T-helper 1 cell (primary cell): ENCODE data around the gene RAB5IF.
"Not testable (repeated sequence)": the region's sequence is repeated elsewhere in the genome, so short reads cannot be mapped to it uniquely, and the experiment has no call there.

ENCODE experiments used
- DNase-seq, 5 donors: peaks; one replicate each; pipeline ENCODE4 v3.0.0-alpha.2; 2012 to 2020

Gene RAB5IF

DNA sequence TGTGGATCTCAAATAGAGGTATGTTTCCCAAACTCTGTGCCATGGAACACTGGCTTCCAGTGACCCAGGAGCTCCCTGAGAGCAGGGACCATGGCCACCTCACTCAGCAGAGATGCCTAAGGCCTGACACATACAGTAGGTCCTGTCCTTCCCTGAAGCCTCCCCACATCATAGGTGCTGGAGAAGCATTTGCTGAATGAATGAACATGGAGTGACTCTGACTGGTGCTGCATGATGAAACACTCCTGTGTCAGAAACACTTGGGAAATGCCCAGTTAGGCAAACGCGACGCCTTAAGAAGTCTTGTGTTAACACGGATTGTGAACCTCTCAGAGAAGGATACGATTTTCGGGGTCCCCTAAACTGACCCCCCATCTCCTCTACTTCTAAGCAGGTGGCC lies 26.1 kb downstream of the RAB5IF start:
- DNase-seq: no peak

DNA sequence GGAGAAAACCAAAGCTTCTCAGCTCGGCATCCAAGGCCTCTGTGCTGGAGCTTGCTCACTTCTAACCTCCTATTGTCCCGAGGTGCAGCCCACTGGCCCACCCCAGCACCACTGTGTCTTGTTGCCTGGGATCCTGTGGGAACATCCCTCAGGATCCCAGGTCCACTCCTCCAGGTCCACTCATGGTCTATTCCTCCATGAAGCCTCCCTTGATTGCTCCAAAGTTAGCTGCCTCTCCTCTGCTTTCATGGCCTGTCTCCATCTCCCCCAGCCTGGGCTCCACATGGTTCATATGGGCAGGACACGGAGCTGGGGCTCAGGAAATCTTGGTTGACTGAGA lies 26.5 kb downstream of the RAB5IF start:
- DNase-seq: no peak

DNA sequence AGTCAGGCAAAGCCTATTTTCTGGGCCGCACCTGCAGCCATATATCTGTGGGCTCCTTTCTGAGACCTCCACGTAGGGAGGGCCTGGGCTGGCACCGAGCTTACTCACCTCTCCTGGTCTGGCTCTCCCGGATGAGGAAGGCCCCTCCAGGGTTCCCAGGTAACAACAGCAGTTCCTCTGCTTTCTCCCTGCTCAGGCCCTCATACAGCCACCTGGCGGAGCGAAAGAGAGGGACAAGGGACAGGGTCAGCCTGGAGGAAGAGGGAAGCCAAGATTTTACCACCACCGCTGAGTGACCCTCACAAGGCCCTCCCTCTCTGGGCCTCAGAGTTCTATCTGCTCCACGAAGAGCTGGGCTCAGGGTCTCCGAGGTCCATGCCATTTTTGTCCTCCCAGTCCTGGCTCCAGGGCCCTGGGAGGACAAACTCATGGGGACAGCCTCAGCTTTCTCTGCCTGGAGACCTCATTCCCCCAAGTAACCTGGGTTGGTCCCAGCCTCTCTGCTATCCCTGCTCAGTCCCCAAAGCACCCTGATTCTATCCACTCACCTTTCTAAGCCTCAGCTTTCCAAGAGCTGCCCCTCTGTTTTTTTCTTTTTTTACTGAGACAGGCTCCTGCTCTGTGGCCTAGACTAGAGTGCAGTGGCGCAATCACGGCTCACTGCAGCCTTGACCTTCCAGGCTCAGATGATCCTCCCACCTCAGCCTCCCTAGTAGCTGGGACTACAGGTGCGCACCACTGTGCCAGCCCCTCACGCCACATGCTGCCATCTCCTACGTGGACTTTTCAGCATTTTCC lies 27.1 kb downstream of the RAB5IF start:
- no peak for DNase-seq

DNA sequence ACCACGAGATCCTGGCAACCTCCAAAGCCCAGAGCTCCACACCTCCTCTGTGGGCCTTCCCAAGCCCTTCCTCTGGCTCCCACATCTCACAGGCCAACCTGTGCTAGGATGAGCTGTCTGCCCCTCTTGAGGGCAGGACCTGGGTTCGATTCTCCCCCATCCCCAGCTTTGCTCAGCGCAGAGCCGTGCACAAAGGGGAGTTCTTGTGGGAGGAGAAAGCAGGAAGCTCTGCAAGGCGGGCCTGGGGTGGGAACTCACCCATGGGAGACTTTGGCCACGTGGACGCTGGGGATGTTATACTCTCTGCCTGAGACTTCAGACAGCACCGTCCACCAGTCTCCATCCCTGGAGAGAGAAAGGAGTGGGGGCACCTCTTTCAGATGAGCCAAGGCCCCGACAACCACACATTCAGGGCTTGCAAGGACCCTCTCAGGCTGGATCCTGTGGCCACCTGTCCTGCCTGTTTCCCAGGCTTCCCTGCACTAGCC lies 27.8 kb downstream of the RAB5IF start:
- DNase-seq: no peak

DNA sequence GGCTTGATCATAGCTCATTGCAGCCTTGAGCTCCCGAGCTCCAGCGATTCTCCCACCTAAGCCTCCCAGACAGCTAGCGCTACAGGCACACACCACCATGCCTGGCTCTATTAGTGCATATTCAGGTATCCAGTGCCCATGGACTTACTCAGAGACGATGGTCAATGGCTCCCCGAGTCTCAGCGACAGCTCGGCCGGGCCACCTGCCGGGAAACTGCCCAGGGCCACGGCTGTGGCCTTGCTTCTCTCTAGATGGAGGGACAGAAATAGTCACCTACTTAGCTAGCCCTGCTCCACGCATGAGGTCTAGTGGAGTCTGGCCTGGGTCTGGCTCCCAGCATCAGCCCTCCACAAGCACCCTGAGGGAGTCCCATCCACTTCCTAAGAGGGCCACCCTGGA lies 28.8 kb downstream of the RAB5IF start:
- DNase-seq: no peak

DNA sequence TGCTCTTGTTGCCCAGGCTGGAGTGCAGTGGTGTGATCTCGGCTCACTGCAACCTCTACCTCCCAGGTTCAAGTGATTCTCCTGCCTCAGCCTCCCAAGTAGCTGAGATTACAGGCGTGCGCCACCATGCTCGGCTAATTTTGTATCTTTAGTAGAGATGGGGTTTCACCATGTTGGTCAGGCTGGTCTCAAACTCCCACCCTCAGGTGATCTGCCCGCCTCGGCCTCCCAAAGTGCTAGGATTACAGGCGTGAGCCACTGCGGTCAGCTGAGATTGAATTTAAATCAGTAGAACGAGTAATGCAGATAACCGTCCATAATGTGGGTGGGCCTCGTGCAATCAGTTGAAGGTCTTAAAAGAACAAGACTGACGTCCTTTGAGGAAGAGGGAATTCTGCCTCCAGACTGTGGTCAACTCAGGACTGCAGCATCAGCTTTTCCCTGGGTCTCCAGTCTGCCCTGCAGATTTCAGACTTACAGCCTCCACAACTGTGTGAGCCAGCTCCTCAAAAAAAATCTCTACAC lies 33.4 kb downstream of the RAB5IF start:
- DNase-seq: not testable (repeated sequence)

DNA sequence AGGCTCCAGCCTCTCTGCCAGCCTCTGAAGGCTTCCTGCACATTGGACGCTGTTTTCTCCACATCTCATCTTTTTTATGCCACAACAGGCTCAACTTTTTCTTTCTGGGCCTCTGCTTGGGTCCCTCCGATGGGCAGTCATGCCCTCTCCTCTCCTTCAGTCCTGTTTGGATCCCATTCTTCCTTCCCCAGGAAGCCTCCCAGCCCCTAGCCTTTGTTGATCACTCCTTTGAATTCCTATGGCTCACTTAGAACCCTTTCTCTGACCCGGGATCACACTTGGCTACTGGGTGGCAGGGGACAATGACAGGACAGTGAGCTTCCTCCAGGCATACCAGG lies 35.9 kb downstream of the RAB5IF start:
- DNase-seq: no peak

DNA sequence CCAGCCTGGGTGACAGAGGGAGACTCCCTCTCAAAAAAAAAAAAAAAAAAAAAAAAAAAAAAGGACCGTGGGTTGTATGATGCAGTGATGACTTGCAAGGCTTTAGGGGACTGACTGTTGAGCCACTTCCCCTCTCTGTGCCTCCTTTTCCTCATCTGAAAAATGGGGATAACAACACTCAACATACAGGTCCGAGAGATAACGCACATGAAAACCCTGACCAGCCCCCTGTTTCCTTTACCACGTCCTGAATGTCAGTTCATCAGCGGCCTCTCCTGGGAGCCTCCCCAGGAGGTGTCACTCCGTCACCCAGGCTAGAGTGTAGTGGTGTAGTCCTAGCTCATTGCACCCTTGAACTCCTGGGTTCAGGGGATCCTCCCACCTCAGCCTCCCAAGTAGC lies 36.6 kb downstream of the RAB5IF start:
- no peak for DNase-seq

DNA sequence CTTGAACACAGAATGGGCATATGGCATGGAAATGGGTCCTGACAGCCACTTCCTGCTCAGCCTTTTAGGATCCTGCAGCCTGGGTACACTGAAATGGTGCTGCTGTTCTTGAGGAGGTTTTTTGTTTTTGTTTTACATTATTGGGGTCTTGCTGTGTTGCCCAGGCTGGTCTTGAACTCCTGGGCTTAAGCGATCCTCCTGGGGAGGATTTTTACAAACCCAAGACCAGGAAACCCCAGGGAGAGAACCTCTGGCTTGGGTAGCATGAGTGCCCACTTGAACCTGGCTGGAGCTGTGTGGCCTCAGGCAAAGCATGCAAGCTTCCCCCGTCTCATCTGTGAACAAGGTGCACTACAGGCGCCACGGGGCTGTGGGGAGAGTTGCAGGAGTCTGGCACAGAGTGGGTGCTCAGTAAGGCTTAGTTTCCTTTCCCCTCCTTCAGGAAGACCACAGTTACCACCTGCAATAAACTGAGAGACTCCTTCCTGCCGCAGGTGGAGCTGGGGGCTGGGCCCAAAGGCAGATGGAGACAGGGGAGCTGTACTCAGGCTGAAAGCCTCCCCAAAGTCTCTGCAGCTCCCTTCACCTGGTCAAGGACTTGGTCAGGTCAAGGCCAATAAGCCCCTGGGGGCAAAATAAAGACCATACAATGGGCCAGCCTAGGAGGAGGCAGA lies 38.6 kb downstream of the RAB5IF start:
- peak; percentile 22 to 62 (median 48) for DNase-seq

DNA sequence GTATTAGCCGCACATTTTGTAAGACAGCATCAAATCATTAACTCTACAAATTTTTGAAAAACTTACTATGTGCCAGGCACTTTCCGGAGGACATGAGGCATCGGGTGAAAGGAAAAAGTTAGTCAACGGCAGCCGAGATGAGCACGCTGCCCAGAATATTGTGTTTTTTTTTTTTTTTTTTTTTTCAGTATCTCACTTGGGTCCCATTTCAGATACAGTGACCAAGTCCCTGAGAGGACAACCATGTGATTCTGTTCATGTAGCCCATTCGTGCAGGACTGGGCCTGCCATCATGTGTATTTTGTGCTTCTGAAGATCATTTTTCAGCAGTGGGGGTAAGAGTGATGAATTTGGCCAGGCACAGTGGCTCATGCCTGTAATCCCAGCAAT lies 39.1 kb downstream of the RAB5IF start:
- peak in 2 of 5 donors; percentile 10 to 54 for DNase-seq

DNA sequence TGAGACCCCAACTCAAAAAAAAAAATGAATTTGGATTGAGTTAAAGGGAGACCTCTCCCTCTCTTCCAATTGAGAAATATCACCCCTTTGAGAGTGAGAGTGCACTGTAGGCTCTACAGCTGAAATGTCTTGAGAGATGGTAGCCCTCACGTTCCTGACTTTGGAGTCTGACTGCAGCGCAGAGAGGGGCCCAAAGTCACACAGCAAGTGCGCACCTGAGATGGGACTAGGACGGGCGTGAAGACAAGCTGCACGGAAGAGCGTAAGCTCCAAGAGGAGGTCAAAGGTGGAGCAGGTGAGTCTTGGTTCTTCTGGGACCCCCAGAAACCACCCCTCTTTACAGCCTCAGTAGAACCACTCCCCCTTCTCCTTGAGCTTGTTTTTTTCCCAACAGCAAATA lies 39.8 kb downstream of the RAB5IF start:
- DNase-seq: no peak

DNA sequence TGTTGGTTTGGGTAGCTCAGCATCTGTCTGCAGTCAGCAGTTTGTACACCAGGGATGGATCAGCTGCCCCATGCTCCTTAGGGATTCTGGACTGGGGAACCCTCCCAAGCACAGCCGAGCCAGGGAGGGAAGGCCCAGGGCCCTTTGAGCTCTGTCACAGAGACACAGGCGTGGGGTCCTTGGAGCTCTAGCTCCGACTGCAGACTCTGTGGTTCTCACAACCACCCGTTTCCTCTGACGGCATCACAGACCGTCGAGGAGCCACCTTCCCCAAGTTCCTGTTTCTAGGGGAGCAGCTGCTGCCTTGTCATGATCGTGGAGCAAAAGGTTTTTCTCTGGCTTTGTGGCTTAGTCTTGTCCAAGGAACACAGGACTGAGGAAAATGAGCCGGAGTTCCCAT lies 40.4 kb downstream of the RAB5IF start, which contains the start of gene SLA2:
Gene SLA2 (minus strand): TSS at position 199 of the 400 bp plus-strand sequence. CDS start 4,861 bp downstream, outside the sequence.
- peak; percentile 23 to 83 (median 57) for DNase-seq

DNA sequence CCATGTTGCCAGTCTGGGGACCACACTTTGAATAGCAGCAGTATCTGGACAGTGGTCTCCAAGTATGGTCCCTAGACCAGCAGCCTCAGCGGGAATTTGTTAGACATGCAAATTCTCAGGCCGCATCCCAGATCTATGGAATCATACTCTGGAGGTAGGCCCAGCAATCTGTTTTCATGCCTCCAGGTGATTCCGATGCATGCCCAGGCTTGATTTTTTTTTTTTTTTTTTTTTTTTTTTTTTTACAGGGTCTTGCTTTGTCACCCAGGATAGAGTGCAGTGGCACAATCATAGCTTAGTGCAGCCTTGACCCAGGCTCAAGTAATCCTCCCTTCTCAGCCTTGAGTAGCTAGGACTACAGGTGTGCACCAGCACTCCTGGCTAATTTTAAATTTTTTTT lies 41.1 kb downstream of the RAB5IF start:
- no peak for DNase-seq

DNA sequence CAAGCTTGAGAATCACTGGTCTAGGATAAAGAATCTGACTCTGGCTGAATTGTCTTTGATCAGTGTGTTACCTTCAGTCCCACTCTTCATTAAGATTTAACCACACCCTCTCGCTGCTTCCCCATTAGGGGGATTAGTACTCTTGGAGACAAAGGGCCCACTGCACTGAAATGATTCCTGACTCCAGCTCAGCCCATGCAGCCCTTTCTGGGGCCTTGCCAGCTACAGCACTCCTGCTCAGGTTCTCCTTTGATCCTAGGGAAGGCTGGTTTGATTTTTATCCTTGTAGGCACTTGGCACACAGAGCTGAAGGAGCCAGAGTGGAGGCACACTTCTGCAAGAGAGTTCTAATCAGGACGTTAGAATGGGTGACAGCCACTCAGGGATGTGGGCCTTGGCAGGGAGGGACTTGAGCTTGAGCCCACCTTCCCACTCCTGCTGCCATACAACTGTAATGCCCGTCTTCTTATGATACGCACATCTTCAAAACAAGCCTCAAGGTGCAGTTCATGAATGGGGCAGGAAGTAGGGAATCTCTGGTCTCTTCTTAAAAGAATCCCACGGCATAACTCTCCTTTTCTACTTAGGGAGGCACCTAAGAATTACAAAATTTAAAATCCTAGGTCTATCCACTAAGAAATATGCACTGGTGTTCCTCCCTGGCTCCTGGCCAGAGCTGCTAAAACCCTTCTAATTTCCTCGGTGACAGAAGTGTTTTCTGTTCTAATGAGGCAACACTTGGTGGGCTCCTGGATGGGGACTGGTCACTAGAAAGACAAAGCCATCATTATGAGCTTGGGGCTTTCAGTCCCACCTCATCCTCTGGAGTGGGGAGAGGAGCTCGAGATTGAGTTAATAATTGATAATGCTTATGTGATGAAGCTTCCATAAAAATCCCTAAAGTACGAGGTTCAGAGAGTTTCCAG lies 41.9 kb downstream of the RAB5IF start:
- no peak for DNase-seq

DNA sequence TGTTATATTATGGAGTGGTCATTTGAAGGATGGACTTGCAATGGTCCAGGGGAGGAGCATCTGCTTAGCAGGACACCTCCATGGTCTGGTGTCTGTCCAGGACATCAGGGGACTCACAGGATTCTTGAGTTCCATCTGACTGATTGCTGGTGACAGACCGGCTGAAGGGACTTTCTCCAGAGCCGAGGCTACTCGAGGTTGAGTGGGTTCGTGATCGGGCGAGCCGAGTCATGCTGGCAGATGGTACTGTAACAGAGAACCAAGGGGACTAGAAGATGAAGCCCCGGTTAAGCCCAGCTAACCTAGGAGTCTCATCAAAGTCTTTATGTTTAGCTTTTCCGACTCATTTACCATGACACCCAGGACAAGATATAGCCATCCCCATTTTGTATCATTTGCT lies 47.9 kb downstream of the RAB5IF start:
- no peak for DNase-seq

DNA sequence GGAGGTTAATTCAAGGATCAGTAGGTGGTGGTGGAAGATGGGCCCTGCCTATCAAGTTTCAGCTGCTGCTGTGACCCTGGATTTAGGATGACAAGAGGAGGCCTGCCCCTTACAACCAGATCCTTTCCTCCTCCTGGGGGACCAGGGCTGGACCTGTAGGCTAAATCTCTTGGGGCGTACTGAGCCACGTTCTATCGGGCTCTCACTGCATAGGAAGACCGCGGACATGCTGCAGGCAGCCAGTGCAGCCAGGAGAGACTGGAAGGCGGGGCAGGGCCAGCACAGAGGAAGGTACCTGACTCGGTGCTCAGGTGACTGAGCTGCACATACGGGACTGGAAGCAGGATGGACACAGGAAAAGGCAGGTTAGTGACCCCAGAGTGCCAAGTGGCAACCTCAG lies 48.9 kb downstream of the RAB5IF start:
- DNase-seq: no peak

DNA sequence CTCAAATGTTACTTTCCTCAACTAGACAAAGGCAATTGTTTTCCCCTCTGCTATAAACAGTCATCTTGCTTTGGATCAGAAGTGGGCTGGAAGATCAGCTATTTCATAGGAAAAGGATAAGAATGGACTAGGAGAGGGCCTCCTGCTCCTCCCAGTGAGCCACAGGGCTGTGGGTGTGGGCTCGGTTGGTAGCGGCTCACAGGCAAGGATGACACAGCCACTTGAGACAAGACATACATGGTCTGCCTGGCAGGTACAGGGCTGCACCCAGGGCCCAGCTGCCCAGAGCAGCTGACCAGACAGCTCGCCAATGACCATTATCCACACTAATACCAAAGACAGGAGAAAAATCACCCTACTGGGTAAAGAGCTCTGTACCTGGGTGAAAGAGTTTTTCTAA lies 49.4 kb downstream of the RAB5IF start:
- DNase-seq: no peak

DNA sequence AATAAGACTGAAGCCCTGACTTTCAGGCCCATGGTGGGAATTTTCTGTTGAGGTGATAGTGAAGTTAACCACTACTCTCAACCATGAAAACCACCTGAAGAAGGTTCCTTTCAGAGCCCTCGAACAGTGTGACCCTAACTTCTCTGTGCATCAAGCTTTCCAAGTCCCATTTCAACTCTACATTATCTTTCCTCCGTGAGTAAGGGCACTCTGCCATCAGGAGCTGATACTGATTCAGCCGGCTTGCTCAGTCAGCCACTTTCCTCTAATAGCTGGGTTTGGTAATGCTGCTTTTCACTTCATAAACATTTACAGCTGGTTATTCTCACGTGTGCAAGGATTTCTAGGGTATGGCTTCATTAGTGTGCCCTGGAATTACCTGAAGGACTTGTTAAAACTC lies 51.2 kb downstream of the RAB5IF start:
- no peak for DNase-seq

DNA sequence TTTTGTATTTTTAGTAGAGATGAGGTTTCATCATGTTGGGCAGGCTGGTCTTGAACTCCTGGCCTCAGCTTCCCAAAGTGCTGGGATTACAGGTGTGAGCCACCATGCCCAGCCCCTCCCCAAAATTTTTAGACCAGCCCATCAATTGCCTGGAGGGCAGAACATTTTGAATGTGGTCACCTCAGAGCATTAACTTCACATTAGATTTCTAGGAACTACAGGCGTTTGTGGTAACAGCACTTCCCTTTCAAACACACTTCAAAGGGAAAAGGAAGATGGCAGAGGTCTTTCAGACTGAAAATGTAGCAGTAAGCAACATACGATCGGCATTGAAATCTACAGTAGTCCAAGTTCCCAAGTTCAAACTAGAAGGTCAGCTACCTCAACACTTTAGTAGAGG lies 52.7 kb downstream of the RAB5IF start:
- peak in 1 of 5 donors; percentile 76 for DNase-seq
